GM12878 (cell line): ENCODE data around the gene TGFB3. TPM values are rescaled to one million over a fixed set of nuclear protein-coding genes. Genes with fewer than 3 reads are reported as not detected.

ENCODE experiments used
- ATAC-seq: fragments of 200-7000 bp; cut with Tn5 transposase; 3 replicates; pipeline ENCODE4 v1.9.1; 2020; ENCODE audit warnings: mild to moderate bottlenecking, moderate library complexity
- BruUV-seq: library from RNA; stranded (reverse); fragments of 400-500 nt; replicated peaks from 2 replicates; lab custom pipeline; 2021; lab: Mats Ljungman, UMichigan
- CTCF ChIA-PET: fragments of 300-600 bp; sonication (Branson Sonifier 250); formaldehyde crosslinking; extraction: SDS; loops from one replicate; lab custom pipeline; 2021; ENCODE audit warnings: inconsistent platforms; lab: Yijun Ruan, JAX
- POLR2A ChIA-PET: fragments of 350-600 bp; formaldehyde crosslinking; extraction: SDS; loops from one replicate; lab custom pipeline; 2021; ENCODE audit warnings: inconsistent platforms; lab: Charles Lee
- RAD21 ChIA-PET: fragments of 300-600 bp; sonication (Branson Sonifier 250); formaldehyde crosslinking; loops from one replicate; lab custom pipeline; 2023; ENCODE audit warnings: antibody characterized with exemption; ENCODE audit not compliant: unreplicated experiment; lab: Charles Lee
- SMC1A ChIA-PET: fragments of 300-600 bp; sonication (Branson Sonifier 250); formaldehyde crosslinking; loops from one replicate; lab custom pipeline; 2023; ENCODE audit not compliant: unreplicated experiment, uncharacterized antibody; lab: Charles Lee
- DNase-seq: peaks from one replicate; pipeline ENCODE4 v3.0.0-alpha.2; 2011; ENCODE audit warnings: low read depth, low spot score
- FAIRE-seq: peaks from 3 replicates; lab custom pipeline; 2011; peaks lifted over from hg19 to GRCh38; lab: Jason Lieb, UNC
- H2AFZ ChIP-seq: 2 replicates; pipeline ENCODE4 v1.6.0; 2011; ENCODE audit warnings: low read depth, low read length, control low read depth; ENCODE audit not compliant: control insufficient read depth
- H3K27ac ChIP-seq: 2 replicates; pipeline ENCODE4 v1.5.1; 2011; ENCODE audit warnings: control low read depth; ENCODE audit not compliant: control insufficient read depth, insufficient read depth
- H3K27me3 ChIP-seq, 2 experiments: replicated peaks in 1 of 2; 2 replicates each; pipeline versions ENCODE4 v1.6.0 to v1.6.1; 2011; ENCODE audit warnings: low read length in 1 of 2; ENCODE audit not compliant: control insufficient read depth in 2 of 2, insufficient read depth in 2 of 2
- H3K36me3 ChIP-seq, 2 experiments: 2 replicates each; pipeline ENCODE4 v1.5.1; 2011; ENCODE audit warnings: low read length in 1 of 2; ENCODE audit not compliant: control insufficient read depth in 2 of 2, insufficient read depth in 2 of 2
- H3K4me1 ChIP-seq: 2 replicates; pipeline ENCODE4 v1.6.1; 2011; ENCODE audit warnings: mild to moderate bottlenecking, low read length, moderate library complexity, mixed read lengths; ENCODE audit not compliant: control insufficient read depth, insufficient read depth
- H3K4me2 ChIP-seq: 2 replicates; pipeline ENCODE4 v1.6.0; 2011; ENCODE audit warnings: control low read depth; ENCODE audit not compliant: control insufficient read depth, insufficient read depth
- H3K4me3 ChIP-seq: fragments of 200-600 bp; sonication (generic); 2 replicates; pipeline ENCODE4 v1.5.1; 2016
- H3K79me2 ChIP-seq: 2 replicates; pipeline ENCODE4 v1.6.0; 2011; ENCODE audit warnings: low read length; ENCODE audit not compliant: control insufficient read depth, insufficient read depth
- H3K9ac ChIP-seq: 2 replicates; pipeline ENCODE4 v1.8.0; 2011; ENCODE audit warnings: low read length, control low read depth, mixed read lengths; ENCODE audit not compliant: control insufficient read depth, insufficient read depth
- H3K9me3 ChIP-seq: replicated peaks from 3 replicates; pipeline ENCODE4 v1.5.1; 2011; ENCODE audit warnings: mild to moderate bottlenecking, low read length; ENCODE audit not compliant: control insufficient read depth, insufficient read depth
- H4K20me1 ChIP-seq: 2 replicates; pipeline ENCODE4 v1.6.0; 2011; ENCODE audit not compliant: control insufficient read depth, insufficient read depth
- ASH2L ChIP-seq: fragments of 300-600, 200-600 bp; sonication (generic); IDR thresholded peaks from 2 replicates; pipeline ENCODE4 v1.6.1; 2017; ENCODE audit warnings: low read depth, mild to moderate bottlenecking, borderline replicate concordance
- EED ChIP-seq: sonication (generic); IDR thresholded peaks from 2 replicates; pipeline ENCODE4 v1.6.1; 2016; ENCODE audit warnings: antibody characterized with exemption, low read depth
- FOXM1 ChIP-seq: IDR thresholded peaks from 2 replicates; pipeline ENCODE4 v1.6.1; 2012; ENCODE audit warnings: low read depth, mild to moderate bottlenecking, inconsistent platforms, low read length, moderate library complexity
- HDGF ChIP-seq: fragments of 450-650 bp; IDR thresholded peaks from 2 replicates; pipeline ENCODE4 v1.6.1; 2016; ENCODE audit warnings: antibody characterized with exemption
- IRF4 ChIP-seq: IDR thresholded peaks from 2 replicates; pipeline ENCODE4 v1.6.1; 2011; ENCODE audit warnings: low read depth, low read length
- JUNB ChIP-seq: IDR thresholded peaks from 2 replicates; pipeline ENCODE4 v1.6.1; 2016; ENCODE audit warnings: antibody characterized with exemption, mild to moderate bottlenecking
- MEF2B ChIP-seq: fragments of 450-650 bp; IDR thresholded peaks from 2 replicates; pipeline ENCODE4 v1.6.1; 2018; ENCODE audit warnings: mild to moderate bottlenecking, moderate library complexity; ENCODE audit not compliant: partially characterized antibody, poor library complexity, severe bottlenecking
- MTA3 ChIP-seq: IDR thresholded peaks from 2 replicates; pipeline ENCODE4 v1.6.1; 2012; ENCODE audit warnings: low read length, inconsistent platforms, borderline replicate concordance
- NFXL1 ChIP-seq: fragments of 450-650 bp; IDR thresholded peaks from 2 replicates; pipeline ENCODE4 v1.6.1; 2017; ENCODE audit warnings: antibody characterized with exemption, mild to moderate bottlenecking, borderline replicate concordance
- NKRF ChIP-seq: fragments of 450-650 bp; conservative IDR thresholded peaks from 2 replicates; pipeline ENCODE4 v1.6.1; 2017; ENCODE audit warnings: mild to moderate bottlenecking, moderate library complexity
- NR2F1 ChIP-seq: fragments of 450-650 bp; conservative IDR thresholded peaks from 2 replicates; pipeline ENCODE4 v1.6.1; 2017; ENCODE audit warnings: mild to moderate bottlenecking
- PKNOX1 ChIP-seq: fragments of 450-650 bp; IDR thresholded peaks from 2 replicates; pipeline ENCODE4 v1.6.1; 2016; ENCODE audit warnings: mild to moderate bottlenecking
- SIX5 ChIP-seq: IDR thresholded peaks from 2 replicates; pipeline ENCODE4 v1.6.1; 2011; ENCODE audit warnings: mild to moderate bottlenecking, low read depth, low read length, moderate library complexity; ENCODE audit not compliant: severe bottlenecking
- SMARCA5 ChIP-seq: fragments of 450-650 bp; IDR thresholded peaks from 2 replicates; pipeline ENCODE4 v1.6.1; 2017; ENCODE audit warnings: mild to moderate bottlenecking
- TAF1 ChIP-seq: IDR thresholded peaks from 2 replicates; pipeline ENCODE4 v1.6.1; 2011; ENCODE audit warnings: mild to moderate bottlenecking, low read depth, low read length, borderline replicate concordance
- ZNF687 ChIP-seq: fragments of 450-650 bp; IDR thresholded peaks from 2 replicates; pipeline ENCODE4 v1.6.1; 2017; ENCODE audit warnings: mild to moderate bottlenecking, moderate library complexity
- WGBS: methylation state at CpG from one replicate; pipeline ENCODE4 v1.1.6; 2016; ENCODE audit warnings: low lambda C conversion rate; ENCODE audit not compliant: insufficient replicate concordance, insufficient coverage; ENCODE audit errors: missing lambda C conversion rate; 5-methylcytosine and 5-hydroxymethylcytosine counted together
- in situ Hi-C: fragments of 300-500 bp; cut with MboI; formaldehyde crosslinking; loops from 9 replicates; pipeline ENCODE4 v1.14.3; 2018; ENCODE audit warnings: mixed read lengths
- intact Hi-C: fragments of 100-400 bp; cut with micrococcal nuclease; formaldehyde crosslinking; loops from one replicate; pipeline ENCODE4 v1.14.2; 2022; ENCODE audit not compliant: unreplicated experiment
- polyA plus RNA-seq, 11 experiments: library from polyadenylated mRNA; depleted of rRNA in 4 of 11; unstranded in 6 of 11; stranded (reverse) in 5 of 11; fragments of >200 nt; fragmentation: Nextera tagmentation in 4 of 11; fragmentation: Illumina TruSeq in 1 of 11; extraction: Ambion mirVana in 4 of 11; extraction: Trizol in 1 of 11; gene quantifications; 1 replicate in 1 of 11; 2 replicates in 10 of 11; pipeline versions ENCODE4 v1.2.1 to v1.2.3, GENCODE V29; 2011 to 2016; ENCODE audit warnings: inconsistent platforms in 2 of 11, missing spikeins in 2 of 11, low read depth in 1 of 11
- total RNA-seq, 4 experiments: library from RNA; depleted of rRNA in 3 of 4; stranded (reverse); fragments of >200 nt in 3 of 4; fragmentation: Illumina TruSeq in 1 of 4; extraction: Trizol in 1 of 4; gene quantifications; 2 replicates each; pipeline versions ENCODE4 v1.2.1 to v1.2.3, GENCODE V29; 2013 to 2021

TGFB3 gene
- total and polyA plus RNA-seq, 10 of the 15 experiments (the other 5 are each of a cell fraction or from before 2014, with no cell fraction given) = 0.27 to 2.6 (median 0.82) TPM

GRCh38 chr14:75986439-75986765, 4.6 kb upstream of the TGFB3 start:
- BruUV-seq = no TSS peak
- CTCF ChIA-PET = interaction anchor here (0.6 to 15.4 kb wide), 4 partner anchors 11 to 484 kb away, joined by 3 to 390 read pairs (median 140); no protein-coding TSS in a partner anchor
- Histone ChIP-seq H3K36me3 (no peaks in the 10 kb centered on the region), H3K27ac (no peak overlapping the region), H2AFZ (peak overlapping the region; percentile 92; the same call in 1 of the 2 replicates), H3K4me3 (peak overlapping the region; percentile 97), H3K79me2 (peaks cover 1% of the 10 kb centered on the region; the same call in 1 of the 2 replicates), H3K9ac (no peak overlapping the region; the same call in 1 of the 2 replicates), H3K9me3 (no peaks in the 10 kb centered on the region), H3K4me1 (peaks cover 13% of the 10 kb centered on the region), H3K27me3 (no peaks in the 10 kb centered on the region; a peak in 1 of 4 replicates), H4K20me1 (no peaks in the 10 kb centered on the region), H3K4me2 (peak overlapping the region; percentile 77)
- DNase-seq (no peak), FAIRE-seq (no peak), ATAC-seq (no peak)
- RAD21 ChIA-PET = interaction anchor here (0.7 to 10.9 kb wide), 4 partner anchors 64 to 416 kb away, joined by 3 to 167 read pairs (median 4); no protein-coding TSS in a partner anchor
- in situ Hi-C loops (loop anchor here (10.0 kb wide), 1 partner anchor 412 kb away; the partner anchor contains the start of gene FLVCR2), intact Hi-C loops (loop anchor here (10.0 kb wide), 1 partner anchor 412 kb away; the partner anchor contains the start of gene FLVCR2)
- SMC1A ChIA-PET = interaction anchor here (1.6 to 13.7 kb wide), 2 partner anchors 79 to 409 kb away, joined by 3 to 190 read pairs; no protein-coding TSS in a partner anchor
- POLR2A ChIA-PET = interaction anchor here (0.6 kb wide), 1 partner anchor 67 kb away, joined by 3 read pairs; no protein-coding TSS in a partner anchor
- WGBS = 75% methylated on average over 6 of the region's 6 CpGs
- TF ChIP-seq TAF1 (no peak), EED (no peak), NR2F1 (no peak), IRF4 (no peak), ZNF687 (no peak), JUNB (no peak), NKRF (no peak), NFXL1 (no peak), MEF2B (no peak), SIX5 (no peak), SMARCA5 (no peak), PKNOX1 (no peak), ASH2L (no peak), HDGF (no peak), FOXM1 (no peak), MTA3 (no peak)
